GM21723 (cell line): Measurements from ENCODE around the gene C1orf141.
"Not testable (repeated sequence)": the region's sequence is repeated elsewhere in the genome, so short reads cannot be mapped to it uniquely, and the experiment has no call there.

Source experiments
- ATAC-seq: cut with Tn5 transposase; IDR thresholded peaks from one replicate; pipeline ENCODE4 v1.9.1; 2021; ENCODE audit warnings: mild to moderate bottlenecking, moderate library complexity; ENCODE audit not compliant: unreplicated experiment

The C1orf141 gene

GRCh38 chr1:67143966-67144365 lies 9.2 kb upstream of the C1orf141 start:
- no peak for ATAC-seq

GRCh38 chr1:67142931-67143330 lies 8.2 kb upstream of the C1orf141 start:
- no peak for ATAC-seq

- not testable (repeated sequence) for ATAC-seq
These were observed 7.1 kb upstream of the C1orf141 start for GRCh38 chr1:67141832-67142231.

GRCh38 chr1:67140460-67140859 lies 5.7 kb upstream of the C1orf141 start:
- no peak for ATAC-seq

- no peak for ATAC-seq
These were observed 4.2 kb upstream of the C1orf141 start for GRCh38 chr1:67138813-67139499.

- no peak for ATAC-seq
These were observed 2.6 kb upstream of the C1orf141 start for GRCh38 chr1:67137307-67137753.

- ATAC-seq: no peak
These were observed 584 bp upstream of the C1orf141 start for GRCh38 chr1:67135354-67135753.

- ATAC-seq: no peak
These were observed 1.6 kb downstream of the C1orf141 start for GRCh38 chr1:67133177-67133576.

GRCh38 chr1:67130673-67131072 lies 4.1 kb downstream of the C1orf141 start:
- no peak for ATAC-seq

GRCh38 chr1:67126974-67127373 lies 7.8 kb downstream of the C1orf141 start:
- ATAC-seq: no peak

GRCh38 chr1:67126111-67126746 lies 8.5 kb downstream of the C1orf141 start:
- ATAC-seq: no peak

- no peak for ATAC-seq
These were observed 10.3 kb downstream of the C1orf141 start for GRCh38 chr1:67124455-67124854.

GRCh38 chr1:67120855-67121619 lies 13.7 kb downstream of the C1orf141 start:
- no peak for ATAC-seq

- ATAC-seq: no peak
These were observed 16.1 kb downstream of the C1orf141 start for GRCh38 chr1:67118646-67119045.

- ATAC-seq: no peak
These were observed 16.6 kb downstream of the C1orf141 start for GRCh38 chr1:67118191-67118590.

- ATAC-seq: no peak
These were observed 20.6 kb downstream of the C1orf141 start for GRCh38 chr1:67114162-67114561.

- peak; percentile 61 for ATAC-seq
These were observed 24.4 kb downstream of the C1orf141 start for GRCh38 chr1:67110352-67110751.

GRCh38 chr1:67105508-67105907 lies 29.3 kb downstream of the C1orf141 start:
- ATAC-seq: no peak

GRCh38 chr1:67103548-67103947 lies 31.2 kb downstream of the C1orf141 start:
- no peak for ATAC-seq

- ATAC-seq: no peak
These were observed 33.9 kb downstream of the C1orf141 start for GRCh38 chr1:67100833-67101232.

- ATAC-seq: no peak
These were observed 37.5 kb downstream of the C1orf141 start for GRCh38 chr1:67097305-67097704.

- ATAC-seq: no peak
These were observed 40.6 kb downstream of the C1orf141 start for GRCh38 chr1:67094191-67094590.
